Middle frontal gyrus (tissue), 1 donor: ENCODE results near the gene ZSCAN5A.
A peak's percentile ranks its signal among the peaks of the same experiment; 100 is the strongest.
"Not testable (repeated sequence)": the region's sequence is repeated elsewhere in the genome, so short reads cannot be mapped to it uniquely, and the experiment has no call there.

Experiments used
- DNase-seq: peaks from one replicate; pipeline ENCODE4 v3.0.0-alpha.2; 2015; ENCODE audit warnings: low spot score; ENCODE audit errors: extremely low spot score

ZSCAN5A gene, protein sequence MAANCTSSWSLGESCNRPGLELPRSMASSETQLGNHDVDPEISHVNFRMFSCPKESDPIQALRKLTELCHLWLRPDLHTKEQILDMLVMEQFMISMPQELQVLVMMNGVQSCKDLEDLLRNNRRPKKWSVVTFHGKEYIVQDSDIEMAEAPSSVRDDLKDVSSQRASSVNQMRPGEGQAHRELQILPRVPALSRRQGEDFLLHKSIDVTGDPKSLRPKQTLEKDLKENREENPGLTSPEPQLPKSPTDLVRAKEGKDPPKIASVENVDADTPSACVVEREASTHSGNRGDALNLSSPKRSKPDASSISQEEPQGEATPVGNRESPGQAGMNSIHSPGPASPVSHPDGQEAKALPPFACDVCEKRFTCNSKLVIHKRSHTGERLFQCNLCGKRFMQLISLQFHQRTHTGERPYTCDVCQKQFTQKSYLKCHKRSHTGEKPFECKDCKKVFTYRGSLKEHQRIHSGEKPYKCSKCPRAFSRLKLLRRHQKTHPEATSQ

DNA sequence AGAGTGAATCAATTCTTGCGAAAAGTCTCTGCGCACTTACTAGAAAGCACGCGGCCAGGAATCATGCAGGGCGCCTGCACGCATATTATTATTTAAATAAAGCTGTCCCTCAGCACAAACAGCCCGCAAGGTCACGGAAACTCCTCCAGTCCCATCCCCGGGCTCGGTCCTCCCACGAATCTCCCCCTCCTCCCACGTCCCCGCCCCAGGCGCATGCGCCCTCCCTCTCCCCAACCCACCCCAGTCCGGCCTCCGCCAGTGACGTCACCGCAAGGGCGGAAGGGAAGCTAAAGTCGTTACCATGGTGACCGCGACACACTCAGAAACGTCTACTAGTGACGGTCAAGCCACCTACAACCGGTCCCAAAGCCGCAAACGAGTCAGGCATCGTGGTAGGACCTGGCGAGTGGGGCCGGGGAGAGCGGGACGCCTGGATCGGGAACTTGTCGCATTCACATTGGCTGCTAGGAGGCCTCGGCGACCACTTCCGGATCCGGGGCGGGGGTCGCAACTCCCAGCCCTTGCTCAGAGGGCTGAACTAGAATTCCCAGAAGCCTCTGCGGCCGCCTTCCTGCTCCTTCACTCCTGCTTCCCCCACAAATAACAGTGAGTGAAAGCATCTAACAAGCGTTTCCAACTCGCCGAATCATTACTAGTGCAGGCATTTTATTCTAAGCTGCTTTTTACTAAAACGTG, at the start of gene ZSCAN5A:
Gene ZSCAN5A, minus strand, starts transcription at position 459 of the 696 bp plus-strand sequence. CDS start 89,793 bp downstream, outside the sequence.
- DNase-seq: peak; percentile 86

DNA sequence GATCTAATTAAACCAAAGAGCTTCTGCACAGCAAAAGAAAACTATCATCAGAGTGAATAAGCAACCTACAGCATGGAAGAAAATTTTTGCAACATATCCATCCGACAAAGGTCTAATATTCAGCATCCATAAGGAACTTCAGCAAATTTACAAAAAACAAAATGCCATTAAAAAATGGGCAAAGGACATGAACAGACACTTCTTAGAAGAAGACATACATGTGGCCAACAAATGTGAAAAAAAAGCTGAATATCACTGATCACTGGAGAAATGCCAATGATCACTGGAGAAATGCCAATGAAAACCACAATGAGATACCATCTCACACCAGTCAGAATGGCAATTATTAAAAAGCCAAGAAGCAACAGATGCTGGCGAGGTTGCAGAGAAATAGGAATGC, 46.2 kb upstream of the ZSCAN5A start:
- DNase-seq: no peak

DNA sequence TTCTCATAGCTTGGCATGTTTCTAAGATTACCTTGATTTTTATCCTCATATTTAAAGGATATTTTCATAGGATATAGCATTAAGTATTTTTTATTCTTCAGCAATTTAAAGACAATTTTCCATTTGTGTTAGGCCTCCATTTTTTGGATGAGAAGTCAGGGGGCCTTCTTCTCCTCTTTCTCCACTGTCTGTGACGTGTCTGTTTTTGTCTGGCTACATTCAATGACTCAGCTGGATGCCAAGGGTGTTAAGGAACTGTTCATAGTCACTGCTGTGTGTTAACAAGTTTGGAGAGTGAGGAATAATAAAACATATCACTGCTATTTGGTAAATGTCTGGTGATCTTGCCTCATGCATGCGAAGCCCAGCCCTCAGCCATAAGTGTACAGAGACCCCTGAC, 42.3 kb upstream of the ZSCAN5A start:
- no peak for DNase-seq

DNA sequence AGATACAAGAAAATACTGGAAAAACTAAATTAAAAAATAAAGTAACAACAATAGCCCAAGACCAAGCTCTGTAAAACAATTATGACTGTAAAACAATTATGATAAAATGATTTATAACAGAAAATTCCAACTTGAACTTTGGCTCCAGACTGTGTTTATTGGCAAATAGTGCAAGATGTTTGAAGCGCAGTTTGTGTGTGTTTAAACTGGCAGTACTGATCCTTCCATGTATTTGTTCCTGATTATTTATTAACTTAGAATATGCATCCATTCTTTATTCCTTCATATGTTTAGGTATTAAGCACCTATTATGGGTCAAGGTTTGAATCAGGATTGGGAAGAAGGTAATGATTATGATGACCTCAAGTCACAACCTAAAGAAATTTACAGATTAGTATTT, 40.9 kb upstream of the ZSCAN5A start:
- DNase-seq: no peak

DNA sequence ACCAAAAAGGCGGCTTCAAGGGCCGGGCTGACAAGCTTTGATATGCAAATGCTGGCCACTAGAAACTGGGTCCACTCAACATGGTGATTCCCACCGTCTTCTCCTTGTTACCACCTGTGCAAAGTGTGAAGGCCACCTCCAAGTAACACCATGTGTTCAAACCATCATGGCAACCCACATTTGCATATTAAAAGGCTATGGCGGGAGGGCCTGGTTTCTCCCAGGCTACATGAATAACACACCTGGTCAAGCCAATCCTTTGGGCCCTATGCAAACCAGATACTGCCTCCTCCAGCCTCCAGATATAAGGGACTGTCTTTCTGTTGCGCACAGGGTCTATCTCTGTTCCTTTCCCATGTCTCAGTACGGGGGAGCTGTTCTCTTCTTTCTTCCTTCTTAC, 36.6 kb upstream of the ZSCAN5A start:
- DNase-seq: no peak

DNA sequence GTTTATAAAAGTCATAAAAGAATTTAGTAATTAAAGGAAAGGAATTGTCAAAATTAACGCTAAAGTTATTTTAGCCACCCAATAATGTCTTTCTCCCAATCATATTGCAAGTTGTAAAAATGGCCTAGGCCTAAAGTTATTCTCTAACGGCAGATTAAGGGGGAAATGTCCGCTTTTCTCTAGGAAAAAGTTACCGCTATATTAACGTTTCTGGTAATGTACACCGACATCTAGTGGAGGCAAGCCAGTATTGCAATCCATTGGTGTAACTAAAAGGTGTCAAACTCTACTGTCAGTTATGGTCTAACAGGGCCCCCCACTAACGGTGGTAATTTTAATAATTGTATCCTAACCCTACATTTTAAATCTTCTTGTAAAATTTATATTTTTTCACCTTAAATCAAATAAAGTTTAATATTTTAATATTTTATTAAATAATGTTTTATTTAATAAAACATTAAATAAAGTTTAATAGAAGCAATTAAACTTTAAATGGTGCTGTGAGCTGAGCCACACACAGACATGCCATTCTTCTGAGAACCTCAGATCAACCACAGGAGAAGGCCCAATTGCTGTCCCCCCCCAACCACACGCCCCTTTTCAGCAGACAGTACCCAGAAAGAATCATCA, 35.9 kb upstream of the ZSCAN5A start:
- DNase-seq: no peak

DNA sequence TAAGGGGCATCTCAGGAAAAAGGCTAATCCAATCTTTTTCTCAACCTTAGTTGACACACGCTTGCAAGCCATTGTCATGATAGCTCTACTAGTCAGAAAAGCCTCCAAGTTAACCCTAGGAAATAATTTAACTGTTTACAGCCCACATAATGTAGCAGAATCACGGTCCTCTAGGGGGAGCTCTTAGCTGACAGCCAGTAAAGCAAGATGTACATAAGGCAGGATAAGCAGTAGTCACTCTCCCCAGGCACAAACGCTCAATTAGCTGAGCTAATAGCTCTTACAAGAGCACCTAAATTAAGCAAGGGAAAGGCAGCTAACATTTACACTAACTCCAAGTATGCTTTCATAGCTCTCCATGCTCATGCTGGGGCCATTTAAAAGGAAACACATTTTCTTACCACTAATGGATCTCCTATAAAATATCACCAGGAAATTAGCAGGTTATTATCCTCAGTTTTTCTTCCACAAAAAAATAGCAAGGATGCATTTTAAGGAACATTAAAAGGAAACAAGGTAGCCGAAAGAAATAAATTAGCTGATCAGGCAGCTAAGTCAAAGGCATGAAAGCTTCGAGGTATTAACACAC, 33.7 kb upstream of the ZSCAN5A start:
- no peak for DNase-seq

DNA sequence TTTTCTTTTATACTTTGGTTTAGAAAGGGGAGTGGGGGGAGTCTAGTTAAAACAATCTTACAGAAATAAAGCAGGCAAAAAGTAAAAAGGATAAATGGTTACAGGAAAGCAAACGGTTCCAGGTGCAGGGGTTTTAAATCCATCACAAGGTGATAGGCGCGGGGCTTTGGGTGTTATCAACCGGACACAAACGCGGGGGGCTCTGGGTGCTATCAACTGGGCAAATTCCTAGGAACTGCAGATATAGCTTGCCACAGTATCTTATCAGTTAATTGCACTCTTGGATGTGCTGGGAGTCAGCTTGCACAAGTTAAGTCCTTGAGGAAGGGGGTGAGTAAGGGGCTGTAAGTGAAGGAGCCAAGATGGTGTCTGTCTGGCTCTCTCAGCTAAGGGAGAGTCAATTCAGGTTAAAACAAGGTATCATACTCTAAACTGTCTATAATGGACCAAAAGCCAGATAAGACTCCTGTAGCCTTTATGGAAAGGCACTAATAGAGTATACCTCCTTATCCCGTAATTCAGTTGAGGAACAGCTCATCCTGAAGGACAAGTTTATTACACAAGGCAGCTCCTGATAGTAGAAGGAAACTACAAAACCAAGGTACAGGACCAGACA, 32.6 kb upstream of the ZSCAN5A start:
- no peak for DNase-seq

DNA sequence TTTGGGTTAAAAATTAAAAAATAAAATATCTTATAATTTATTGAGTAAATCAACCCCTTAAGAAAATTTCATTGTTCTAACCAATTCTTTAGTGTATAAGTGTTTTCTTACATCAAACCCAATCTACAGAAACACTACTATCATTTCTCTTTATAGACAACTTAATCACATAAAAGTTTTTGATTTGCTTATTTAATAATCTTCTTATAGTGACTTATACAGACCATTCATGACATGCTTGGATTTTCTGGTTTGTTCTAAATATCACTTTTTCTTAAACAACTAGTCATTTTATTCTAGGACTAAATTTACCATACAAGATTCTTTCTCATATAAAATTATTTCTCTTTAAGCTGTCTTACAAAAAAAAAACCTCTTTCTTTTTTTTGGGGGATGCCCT, 27.3 kb upstream of the ZSCAN5A start:
- no peak for DNase-seq

DNA sequence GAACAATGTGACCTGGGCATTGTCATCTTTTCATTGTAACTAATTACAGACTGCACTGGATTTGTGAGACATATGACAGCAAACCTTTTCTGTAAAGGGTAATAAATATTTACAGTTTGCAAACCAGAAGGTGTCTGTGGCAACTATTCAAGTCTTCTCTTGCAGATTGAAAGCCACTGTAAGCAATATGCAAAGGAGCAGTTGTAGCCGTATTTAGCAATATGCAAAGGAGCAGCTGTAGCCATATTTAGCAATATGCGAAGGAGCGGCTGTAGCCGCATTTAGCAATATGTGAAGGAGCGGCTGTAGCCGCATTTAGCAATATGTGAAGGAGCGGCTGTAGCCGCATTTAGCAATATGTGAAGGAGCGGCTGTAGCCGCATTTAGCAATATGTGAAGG, 24.4 kb upstream of the ZSCAN5A start:
- DNase-seq: not testable (repeated sequence)

DNA sequence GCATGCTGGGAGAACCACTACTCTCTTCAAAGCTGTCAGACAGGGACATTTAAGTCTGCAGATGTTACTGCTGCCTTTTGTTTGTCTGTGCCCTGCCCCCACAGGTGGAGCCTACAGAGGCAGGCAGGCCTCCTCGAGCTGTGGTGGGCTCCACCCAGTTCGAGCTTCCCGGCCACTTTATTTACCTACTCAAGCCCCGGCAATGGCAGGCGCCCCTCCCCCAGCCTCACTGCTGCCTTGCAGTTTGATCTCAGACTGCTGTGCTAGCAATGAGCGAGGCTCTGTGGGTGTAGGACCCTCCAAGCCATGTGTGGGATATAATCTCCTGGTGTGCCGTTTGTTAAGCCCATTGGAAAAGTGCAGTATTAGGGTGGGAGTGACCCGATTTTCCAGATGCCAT, 22.4 kb upstream of the ZSCAN5A start:
- not testable (repeated sequence) for DNase-seq

DNA sequence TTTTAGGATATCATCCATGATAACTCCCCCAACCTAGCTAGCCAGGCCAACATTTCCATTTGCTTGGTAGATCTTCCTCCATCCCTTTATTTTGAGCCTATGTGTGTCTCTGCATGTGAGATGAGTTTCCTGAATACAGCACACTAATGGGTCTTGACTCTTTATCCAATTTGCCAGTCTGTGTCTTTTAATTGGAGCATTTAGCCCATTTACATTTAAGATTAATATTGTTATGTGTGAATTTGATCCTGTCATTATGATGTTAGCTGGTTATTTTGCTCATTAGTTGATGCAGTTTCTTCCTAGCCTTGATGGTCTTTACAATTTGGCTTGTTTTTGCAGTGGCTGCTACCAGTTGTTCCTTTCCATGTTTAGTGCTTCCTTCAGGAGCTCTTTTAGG, 20.7 kb upstream of the ZSCAN5A start:
- DNase-seq: not testable (repeated sequence)

DNA sequence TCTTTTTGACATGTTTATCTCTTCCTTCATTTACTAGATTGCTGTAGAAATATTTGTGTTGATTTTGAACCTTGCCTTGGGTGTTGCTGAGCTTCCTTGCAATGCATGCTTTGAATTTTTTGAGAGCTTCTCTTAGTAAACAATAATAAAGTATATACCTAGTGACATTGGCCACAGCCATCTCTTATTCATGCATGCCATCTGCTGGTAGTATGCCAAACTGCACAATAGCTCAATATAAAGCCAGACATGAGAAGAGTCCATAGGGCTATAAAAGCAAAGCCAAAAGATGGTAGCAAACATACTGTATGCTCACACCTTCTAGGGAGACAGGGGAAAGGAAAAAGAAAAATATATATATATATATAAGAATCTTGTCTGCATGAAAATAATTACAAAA, 18.9 kb upstream of the ZSCAN5A start:
- no peak for DNase-seq

DNA sequence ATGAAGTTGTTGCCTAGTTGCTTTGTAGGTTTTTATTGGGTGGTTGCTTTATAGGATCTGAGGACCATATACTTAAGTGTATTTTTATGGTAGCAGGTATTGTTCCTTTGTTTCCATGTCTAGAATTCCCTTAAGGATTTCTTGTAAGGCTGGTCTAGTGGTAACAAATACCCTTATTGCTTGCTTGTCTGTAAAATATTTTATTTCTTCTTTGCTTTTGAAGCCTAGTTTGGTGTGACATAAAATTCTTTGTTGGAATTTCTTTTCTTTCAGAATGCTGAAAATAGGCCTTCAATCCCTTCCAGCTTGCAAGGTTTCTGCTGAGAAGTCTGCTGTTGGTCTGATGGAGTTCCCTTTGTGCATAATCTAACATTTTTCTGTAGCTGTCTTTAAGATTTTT, 18.1 kb upstream of the ZSCAN5A start:
- DNase-seq: no peak

DNA sequence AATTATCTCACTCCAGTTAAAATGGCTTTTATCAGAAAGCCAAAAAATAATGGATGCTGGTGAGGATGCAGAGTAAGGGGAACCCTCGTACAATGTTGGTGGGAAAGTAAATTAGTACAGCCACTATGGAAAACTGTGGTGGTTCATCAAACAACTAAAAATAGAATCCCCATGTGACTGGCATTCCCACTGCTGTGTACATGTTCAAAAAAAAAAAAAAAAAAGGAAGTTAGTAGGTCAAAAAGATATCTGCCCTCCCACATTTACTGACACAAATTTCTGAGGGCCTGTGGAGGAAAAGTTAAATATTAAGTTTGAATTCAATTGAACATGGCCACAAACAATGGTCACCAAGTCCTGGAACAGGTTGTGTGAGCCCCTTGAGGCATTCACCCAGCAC, 9.8 kb upstream of the ZSCAN5A start:
- no peak for DNase-seq

DNA sequence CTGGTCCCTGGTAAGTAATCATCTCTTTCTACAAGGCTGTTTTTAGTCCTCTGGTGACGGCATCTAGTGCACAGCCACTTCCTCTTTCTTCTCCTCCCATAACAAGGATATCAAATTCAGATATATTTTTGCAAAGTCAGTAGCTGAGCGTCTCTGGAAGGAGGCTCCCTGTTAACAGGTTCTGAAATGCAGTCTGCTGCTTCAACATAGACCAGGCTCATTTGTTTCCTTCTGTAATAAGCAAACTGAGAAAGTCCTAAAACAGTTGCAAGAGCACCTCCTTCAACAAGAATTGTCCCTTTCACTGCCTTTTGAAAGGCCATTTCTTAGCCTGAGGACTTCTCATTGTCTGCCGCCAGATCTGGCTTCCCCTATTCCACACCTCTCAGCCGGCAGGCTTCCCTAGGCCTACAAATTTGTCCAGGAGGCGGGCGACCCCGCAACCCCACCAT, 7.4 kb upstream of the ZSCAN5A start:
- DNase-seq: no peak

DNA sequence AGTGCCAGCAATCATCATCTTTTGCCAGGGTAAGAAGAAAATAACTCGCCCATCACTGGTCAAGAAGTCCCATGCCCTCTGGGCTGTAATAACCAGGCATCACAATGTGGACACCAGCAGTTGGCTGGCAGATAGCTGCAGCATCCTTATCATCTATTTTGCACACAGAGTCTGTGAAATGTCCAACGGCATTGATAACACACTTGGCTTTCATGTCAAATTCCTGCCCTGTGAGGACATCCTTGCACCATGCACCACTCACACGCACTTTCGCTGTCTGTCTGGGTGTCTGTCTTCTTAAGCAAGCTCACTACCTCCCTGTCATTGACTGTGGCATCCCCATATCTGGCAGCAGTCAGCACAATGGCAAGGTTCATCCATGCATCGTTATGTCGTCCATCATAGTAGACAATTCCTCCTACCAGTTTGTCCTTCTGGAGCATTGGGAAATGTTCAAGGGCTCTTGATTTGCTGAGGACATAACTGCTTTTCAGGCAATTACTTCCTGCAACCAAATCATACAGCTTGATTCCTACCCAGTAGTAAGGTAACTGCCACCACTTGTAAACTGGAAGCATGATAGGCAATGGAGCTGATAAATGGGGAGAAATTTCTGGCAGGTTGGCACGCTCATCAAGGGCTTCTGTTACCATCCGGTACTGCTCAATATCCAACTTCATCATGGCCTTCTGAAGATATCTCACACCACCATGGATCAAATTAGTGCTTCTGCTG, 6.8 kb upstream of the ZSCAN5A start:
- no peak for DNase-seq

DNA sequence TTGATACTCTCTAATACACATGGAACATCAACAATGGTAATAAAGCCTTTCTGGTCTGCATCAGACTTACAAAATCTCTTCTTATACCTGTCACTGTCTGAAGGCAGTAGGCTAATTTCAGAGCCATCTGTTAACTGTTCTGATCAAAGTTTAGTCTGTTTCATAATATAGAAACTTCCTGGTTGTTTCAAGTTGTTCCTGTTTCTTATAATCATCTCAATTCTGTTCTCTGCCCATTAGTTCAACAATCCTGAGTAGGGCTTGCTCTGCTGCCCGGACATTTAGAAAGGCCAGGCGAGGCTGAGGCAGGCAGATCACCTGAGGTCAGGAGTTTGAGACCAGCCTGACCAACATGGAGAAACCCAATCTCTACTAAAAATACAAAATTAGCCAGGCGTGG, 5.4 kb upstream of the ZSCAN5A start:
- DNase-seq: no peak

DNA sequence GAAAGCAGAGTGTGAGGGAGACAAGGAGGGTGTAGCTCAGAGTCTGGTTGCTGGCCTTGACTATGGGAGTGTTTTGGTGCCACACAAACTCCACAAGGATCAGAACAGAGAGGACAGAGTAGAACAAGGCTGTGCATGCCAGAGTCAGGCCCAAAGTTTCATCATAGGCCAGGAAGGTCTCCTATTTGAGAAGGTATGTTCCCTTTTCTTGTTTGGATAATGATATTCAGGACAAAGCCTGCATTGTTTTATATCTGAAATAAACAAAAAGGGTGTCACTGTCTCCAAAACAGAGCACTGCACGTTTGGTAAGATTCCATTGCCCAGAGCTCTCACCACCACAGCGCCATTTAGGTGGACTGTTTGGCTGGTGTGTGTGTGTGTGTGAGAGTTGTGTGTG, 3.1 kb upstream of the ZSCAN5A start:
- DNase-seq: no peak

DNA sequence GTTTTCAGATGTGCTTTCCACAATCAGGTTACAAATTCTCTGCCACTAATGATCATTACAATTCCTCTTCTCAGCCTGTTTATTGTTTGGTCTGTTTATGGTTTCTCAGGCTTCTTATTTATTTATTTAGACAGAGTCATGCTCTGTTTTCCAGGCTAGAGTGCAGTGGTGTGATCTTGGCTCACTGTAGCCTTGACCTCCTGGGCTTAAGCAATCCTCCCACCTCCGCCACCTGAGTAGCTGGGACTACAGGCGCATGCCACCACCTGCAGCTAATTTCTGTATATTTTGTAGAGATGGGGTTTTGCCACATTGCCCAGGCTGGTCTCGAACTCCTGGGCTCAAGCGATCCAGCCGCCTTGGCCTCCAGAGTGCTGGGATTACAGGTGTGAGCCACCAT, 2.1 kb upstream of the ZSCAN5A start:
- no peak for DNase-seq
